ENCODE data around the gene MGME1. TPM values are rescaled to one million over a fixed set of nuclear protein-coding genes. Genes with fewer than 3 reads are reported as not detected.

Gene MGME1
- total and polyA plus RNA-seq, 2 of the 13 experiments (the other 11 are each of a cell fraction or from before 2014, with no cell fraction given): 36.7 to 66.6 TPM

GRCh38 chr20:17964073-17964472 is 4.7 kb upstream of the MGME1 start (continued):
- TF ChIP-seq ETV6 (CRISPR knock-in tag; conservative IDR thresholded peaks at IDR 0.05) (no peak), NFATC3 (CRISPR knock-in tag; IDR thresholded peaks at IDR 0.05) (no peak), ZBTB38 (CRISPR knock-in tag; IDR thresholded peaks at IDR 0.05) (no peak), ZNF574 (CRISPR knock-in tag; IDR thresholded peaks at IDR 0.05) (no peak), MIXL1 (CRISPR knock-in tag; IDR thresholded peaks at IDR 0.05) (no peak), ISL2 (CRISPR knock-in tag; IDR thresholded peaks at IDR 0.05) (no peak), ZKSCAN1 (IDR thresholded peaks at IDR 0.05; ENCODE audit: low read length) (0 out of 2 replicates have a peak, but pooled peaks have one; percentile 8), ZBTB39 (CRISPR knock-in tag; IDR thresholded peaks at IDR 0.05) (no peak), ZNF615 (CRISPR knock-in tag; IDR thresholded peaks at IDR 0.05; ENCODE audit: borderline replicate concordance) (no peak), CAMTA2 (CRISPR knock-in tag; IDR thresholded peaks at IDR 0.05; ENCODE audit: borderline replicate concordance) (no peak), THAP8 (CRISPR knock-in tag; IDR thresholded peaks at IDR 0.05; ENCODE audit: borderline replicate concordance) (no peak), PCBP1 (IDR thresholded peaks at IDR 0.05; ENCODE audit: borderline replicate concordance, low read depth, low read length) (no peak), PAWR (CRISPR knock-in tag; IDR thresholded peaks at IDR 0.05; ENCODE audit: borderline replicate concordance) (no peak), RBFOX2 (IDR thresholded peaks at IDR 0.05; ENCODE audit: low read depth, low read length) (peak; percentile 50; the same call in 1 of the 2 replicates), NFYB (CRISPR knock-in tag; IDR thresholded peaks at IDR 0.05) (no peak), ZSCAN31 (CRISPR knock-in tag; IDR thresholded peaks at IDR 0.05; ENCODE audit: low read depth) (no peak), NFAT5 (CRISPR knock-in tag; IDR thresholded peaks at IDR 0.05) (no peak), KDM5A (IDR thresholded peaks at IDR 0.05; ENCODE audit: borderline replicate concordance, low read length) (0 out of 2 replicates have a peak, but pooled peaks have one; percentile 29), SNAI1 (CRISPR knock-in tag; IDR thresholded peaks at IDR 0.05; ENCODE audit: borderline replicate concordance) (no peak), ZNF337 (CRISPR knock-in tag; IDR thresholded peaks at IDR 0.05; ENCODE audit: borderline replicate concordance, low read depth) (no peak)

Measured in HepG2 (cell line).